ENCODE data around the gene ARHGAP45. TPM values are rescaled to one million over a fixed set of nuclear protein-coding genes. Genes with fewer than 3 reads are reported as not detected.

ARHGAP45 gene
- total and polyA plus RNA-seq, 2 of the 8 experiments (the other 6 are each of a cell fraction or from before 2014, with no cell fraction given): 31.4 to 41.8 TPM

- TF ChIP-seq TAF7 (optimal IDR thresholded peaks at IDR 0.05; ENCODE audit: borderline replicate concordance, low read depth, low read length) (peak; percentile 67), EGR1 (IDR thresholded peaks at IDR 0.05; ENCODE audit: borderline replicate concordance, low read depth, low read length) (no peak; the same call in 1 of the 2 replicates), CTBP2 (IDR thresholded peaks at IDR 0.05; ENCODE audit: borderline replicate concordance, insufficient read depth, insufficient read length, low read length) (peak; percentile 45), ASH2L (IDR thresholded peaks at IDR 0.05; ENCODE audit: low read length) (peak; percentile 53), EP300 (IDR thresholded peaks at IDR 0.05; ENCODE audit: borderline replicate concordance in 1 of 2, low read depth in 2 of 2, low read length in 2 of 2) (peak in 1 of 2 experiments; percentile 24; a peak in 1 of 3 replicates), CTCF (IDR thresholded peaks at IDR 0.05; ENCODE audit: control extremely low read depth in 1 of 3, insufficient read depth in 1 of 3, low read depth in 1 of 3, low read length in 3 of 3) (no peak), PHF8 (conservative IDR thresholded peaks at IDR 0.05; ENCODE audit: low read depth, low read length) (peak; percentile 82), SIN3A (conservative IDR thresholded peaks at IDR 0.05 in 1 of 2, IDR thresholded peaks at IDR 0.05 in 1 of 2; ENCODE audit: low read depth in 1 of 2, low read length in 2 of 2) (peak in 1 of 2 experiments; percentile 83; a peak in 2 of 4 replicates), POLR2A (IDR thresholded peaks at IDR 0.05; ENCODE audit: control extremely low read depth in 1 of 2, low read depth in 2 of 2, low read length in 2 of 2) (no peak; a peak in 1 of 3 replicates)
- TF ChIP-seq, protein P1, sequence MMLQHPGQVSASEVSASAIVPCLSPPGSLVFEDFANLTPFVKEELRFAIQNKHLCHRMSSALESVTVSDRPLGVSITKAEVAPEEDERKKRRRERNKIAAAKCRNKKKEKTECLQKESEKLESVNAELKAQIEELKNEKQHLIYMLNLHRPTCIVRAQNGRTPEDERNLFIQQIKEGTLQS (IDR thresholded peaks at IDR 0.05; ENCODE audit: insufficient read depth, low read depth, low read length): no peak
Measured at GRCh38 chr19:1070931-1071791, 4.2 kb downstream of the ARHGAP45 start (continued).
